SJCRH30 (cell line): ENCODE measurements around the gene KCTD1. TPM values are rescaled to one million over a fixed set of nuclear protein-coding genes. Genes with fewer than 3 reads are reported as not detected.

Experiments
- DNase-seq, 2 experiments: peaks; one replicate each; pipeline ENCODE4 v3.0.0-alpha.2; 2015 to 2020
- H3K27ac ChIP-seq: fragments of 250-450 bp; sonication (Bioruptor Pico); 2 replicates; pipeline ENCODE4 v1.5.1; 2020; ENCODE audit warnings: mild to moderate bottlenecking, moderate library complexity
- H3K27me3 ChIP-seq: fragments of 250-450 bp; sonication (Bioruptor Pico); 2 replicates; pipeline ENCODE4 v1.5.1; 2020; ENCODE audit warnings: mild to moderate bottlenecking, moderate library complexity
- H3K36me3 ChIP-seq: fragments of 250-450 bp; sonication (Bioruptor Pico); 2 replicates; pipeline ENCODE4 v1.5.1; 2020; ENCODE audit warnings: mild to moderate bottlenecking, moderate library complexity
- H3K4me1 ChIP-seq: fragments of 250-450 bp; sonication (Bioruptor Pico); 2 replicates; pipeline ENCODE4 v1.5.1; 2020; ENCODE audit warnings: mild to moderate bottlenecking, moderate library complexity
- H3K4me3 ChIP-seq: fragments of 250-450 bp; sonication (Bioruptor Pico); 2 replicates; pipeline ENCODE4 v1.5.1; 2020; ENCODE audit warnings: mild to moderate bottlenecking, moderate library complexity
- H3K9me3 ChIP-seq: fragments of 250-450 bp; sonication (Bioruptor Pico); replicated peaks from 2 replicates; pipeline ENCODE4 v1.5.1; 2020; ENCODE audit warnings: mild to moderate bottlenecking, moderate library complexity
- total RNA-seq: library from RNA; depleted of rRNA; stranded (reverse); fragments of >200 nt; shearing (Covaris generic); gene quantifications from 2 replicates; pipeline ENCODE4 v1.2.3, GENCODE V29; 2014

The KCTD1 gene
- total RNA-seq, 1 experiment from 2014 or later = 9.7 TPM

- Histone ChIP-seq H3K4me3 (no peak overlapping the region), H3K9me3 (no peaks in the 10 kb centered on the region), H3K4me1 (peaks cover 7% of the 10 kb centered on the region), H3K27me3 (no peaks in the 10 kb centered on the region), H3K36me3 (no peaks in the 10 kb centered on the region), H3K27ac (no peak overlapping the region; the same call in 1 of the 2 replicates)
- peak; percentile 34 to 58 for DNase-seq
Measured at GRCh38 chr18:26468931-26469340, 79.4 kb downstream of the KCTD1 start.

GRCh38 chr18:26466026-26466425, 82.3 kb downstream of the KCTD1 start:
- no peak for DNase-seq
- no peaks in the 10 kb centered on the region for H3K36me3 ChIP-seq
- H3K4me1 ChIP-seq = peaks cover 7% of the 10 kb centered on the region
- H3K4me3 ChIP-seq = no peak overlapping the region
- no peaks in the 10 kb centered on the region for H3K27me3 ChIP-seq
- H3K27ac ChIP-seq = no peak overlapping the region
- H3K9me3 ChIP-seq = no peaks in the 10 kb centered on the region

GRCh38 chr18:26465431-26465830, 82.9 kb downstream of the KCTD1 start:
- no peak overlapping the region for H3K27ac ChIP-seq
- no peaks in the 10 kb centered on the region for H3K27me3 ChIP-seq
- H3K4me3 ChIP-seq = no peak overlapping the region
- DNase-seq = no peak
- no peaks in the 10 kb centered on the region for H3K36me3 ChIP-seq
- peaks cover 7% of the 10 kb centered on the region for H3K4me1 ChIP-seq
- H3K9me3 ChIP-seq = no peaks in the 10 kb centered on the region

- no peak overlapping the region for H3K4me3 ChIP-seq
- H3K4me1 ChIP-seq = peaks cover 2% of the 10 kb centered on the region; the same call in 1 of the 2 replicates
- H3K27ac ChIP-seq = no peak overlapping the region
- H3K9me3 ChIP-seq = no peaks in the 10 kb centered on the region
- no peak for DNase-seq
- H3K27me3 ChIP-seq = no peaks in the 10 kb centered on the region
- no peaks in the 10 kb centered on the region for H3K36me3 ChIP-seq
Measured at GRCh38 chr18:26464128-26465011, 84.0 kb downstream of the KCTD1 start.

GRCh38 chr18:26462355-26462754, 86.0 kb downstream of the KCTD1 start:
- no peaks in the 10 kb centered on the region for H3K4me1 ChIP-seq
- no peak overlapping the region for H3K4me3 ChIP-seq
- H3K9me3 ChIP-seq = no peaks in the 10 kb centered on the region
- no peak for DNase-seq
- no peaks in the 10 kb centered on the region for H3K36me3 ChIP-seq
- no peak overlapping the region for H3K27ac ChIP-seq
- no peaks in the 10 kb centered on the region for H3K27me3 ChIP-seq

- Histone ChIP-seq H3K36me3 (no peaks in the 10 kb centered on the region), H3K4me3 (no peak overlapping the region), H3K4me1 (no peaks in the 10 kb centered on the region), H3K27me3 (no peaks in the 10 kb centered on the region), H3K27ac (no peak overlapping the region), H3K9me3 (no peaks in the 10 kb centered on the region)
- DNase-seq = no peak
Measured at GRCh38 chr18:26461405-26461804, 86.9 kb downstream of the KCTD1 start.

GRCh38 chr18:26460449-26461091, 87.8 kb downstream of the KCTD1 start:
- Histone ChIP-seq H3K4me3 (no peak overlapping the region), H3K27me3 (no peaks in the 10 kb centered on the region), H3K27ac (no peak overlapping the region), H3K9me3 (no peaks in the 10 kb centered on the region), H3K36me3 (no peaks in the 10 kb centered on the region), H3K4me1 (no peaks in the 10 kb centered on the region)
- no peak for DNase-seq

- no peak overlapping the region for H3K4me3 ChIP-seq
- DNase-seq = no peak
Measured at GRCh38 chr18:26459884-26460283, 88.5 kb downstream of the KCTD1 start.

DNA sequence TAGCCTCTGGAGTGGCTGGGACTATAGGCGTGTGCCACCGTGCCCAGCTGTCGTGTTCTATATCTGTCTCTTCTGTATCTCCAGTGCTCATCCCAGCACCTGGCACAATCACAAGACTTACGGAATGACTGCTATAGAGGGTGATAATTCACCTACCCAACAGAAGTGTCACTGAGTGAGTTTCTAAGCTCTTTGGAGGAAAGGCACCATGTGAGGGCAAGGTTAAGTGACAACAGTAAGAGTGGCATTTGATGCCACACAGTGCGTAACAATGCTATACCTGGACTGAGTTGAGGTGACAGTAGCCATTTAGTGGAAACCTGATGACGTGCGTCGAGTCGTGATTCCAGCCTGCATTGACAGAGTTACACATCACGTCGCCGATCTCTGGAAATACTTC, 89.0 kb downstream of the KCTD1 start:
- DNase-seq = no peak

More at GRCh38 chr18:26459884-26460283, 88.5 kb downstream of the KCTD1 start:
- H3K27me3 ChIP-seq = no peaks in the 10 kb centered on the region
- H3K4me1 ChIP-seq = no peaks in the 10 kb centered on the region
- no peaks in the 10 kb centered on the region for H3K36me3 ChIP-seq
- no peaks in the 10 kb centered on the region for H3K9me3 ChIP-seq
- no peak overlapping the region for H3K27ac ChIP-seq

DNA sequence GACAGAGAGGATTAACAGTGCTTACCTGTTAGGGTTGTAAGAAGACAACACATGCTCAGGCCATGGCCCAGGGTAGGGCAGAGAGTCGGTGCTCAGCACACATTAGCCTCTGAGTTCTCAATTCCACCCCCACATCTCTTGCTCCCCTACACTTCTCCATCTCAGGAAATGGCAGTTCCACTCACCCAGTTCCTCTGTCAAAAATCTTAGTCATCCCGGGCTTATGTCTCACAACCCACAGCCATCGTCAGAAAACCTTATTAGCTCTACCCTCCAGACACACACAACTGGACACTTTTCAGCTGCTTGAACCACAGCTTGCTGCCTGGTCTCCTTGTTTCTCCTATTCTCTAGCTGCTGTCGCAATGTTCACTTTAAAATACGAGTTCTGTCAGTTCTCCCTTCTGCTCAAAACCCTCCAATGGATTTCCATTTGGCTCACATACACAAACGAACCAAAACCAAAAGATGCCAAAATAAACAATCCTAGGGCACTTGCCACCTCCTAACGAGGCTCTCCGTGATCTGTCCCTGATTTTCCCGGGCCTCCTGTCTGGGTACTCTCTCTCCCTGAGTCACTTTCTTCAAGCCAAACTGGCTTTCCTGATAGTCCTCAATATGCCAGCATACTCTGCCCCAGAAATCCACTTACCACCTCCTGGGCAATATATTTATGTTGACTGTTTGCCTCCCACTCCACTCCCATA, 89.7 kb downstream of the KCTD1 start:
- Histone ChIP-seq H3K27me3 (no peaks in the 10 kb centered on the region), H3K27ac (no peak overlapping the region), H3K36me3 (no peaks in the 10 kb centered on the region), H3K9me3 (no peaks in the 10 kb centered on the region), H3K4me3 (no peak overlapping the region), H3K4me1 (no peaks in the 10 kb centered on the region)
- no peak for DNase-seq

More for the DNA sequence above, 89.0 kb downstream of the KCTD1 start:
- Histone ChIP-seq H3K27ac (no peak overlapping the region), H3K36me3 (no peaks in the 10 kb centered on the region), H3K9me3 (no peaks in the 10 kb centered on the region), H3K4me3 (no peak overlapping the region), H3K4me1 (no peaks in the 10 kb centered on the region), H3K27me3 (no peaks in the 10 kb centered on the region)

GRCh38 chr18:26457611-26458353, 90.6 kb downstream of the KCTD1 start:
- Histone ChIP-seq H3K4me3 (no peak overlapping the region), H3K36me3 (no peaks in the 10 kb centered on the region), H3K27me3 (no peaks in the 10 kb centered on the region), H3K27ac (no peak overlapping the region), H3K4me1 (no peaks in the 10 kb centered on the region), H3K9me3 (no peaks in the 10 kb centered on the region)
- no peak for DNase-seq

GRCh38 chr18:26457195-26457594, 91.2 kb downstream of the KCTD1 start:
- no peaks in the 10 kb centered on the region for H3K4me1 ChIP-seq
- no peak overlapping the region for H3K27ac ChIP-seq
- DNase-seq = no peak
- no peak overlapping the region for H3K4me3 ChIP-seq
- H3K9me3 ChIP-seq = no peaks in the 10 kb centered on the region
- H3K27me3 ChIP-seq = no peaks in the 10 kb centered on the region
- H3K36me3 ChIP-seq = no peaks in the 10 kb centered on the region

GRCh38 chr18:26456070-26456491, 92.3 kb downstream of the KCTD1 start:
- H3K36me3 ChIP-seq = no peaks in the 10 kb centered on the region
- H3K4me3 ChIP-seq = no peak overlapping the region
- H3K9me3 ChIP-seq = no peaks in the 10 kb centered on the region
- H3K27ac ChIP-seq = no peak overlapping the region
- H3K27me3 ChIP-seq = no peaks in the 10 kb centered on the region
- DNase-seq = no peak
- H3K4me1 ChIP-seq = no peaks in the 10 kb centered on the region

- no peaks in the 10 kb centered on the region for H3K9me3 ChIP-seq
- no peaks in the 10 kb centered on the region for H3K4me1 ChIP-seq
- H3K27ac ChIP-seq = no peak overlapping the region
- H3K27me3 ChIP-seq = no peaks in the 10 kb centered on the region
- no peak overlapping the region for H3K4me3 ChIP-seq
- H3K36me3 ChIP-seq = no peaks in the 10 kb centered on the region
- no peak for DNase-seq
Measured at GRCh38 chr18:26455639-26456038, 92.7 kb downstream of the KCTD1 start.
